Measurements from ENCODE around the gene OR7D2. TPM values are rescaled to one million over a fixed set of nuclear protein-coding genes. Genes with fewer than 3 reads are reported as not detected.

Gene OR7D2
- total RNA-seq = not detected
- long read RNA-seq = 0 reads

DNA sequence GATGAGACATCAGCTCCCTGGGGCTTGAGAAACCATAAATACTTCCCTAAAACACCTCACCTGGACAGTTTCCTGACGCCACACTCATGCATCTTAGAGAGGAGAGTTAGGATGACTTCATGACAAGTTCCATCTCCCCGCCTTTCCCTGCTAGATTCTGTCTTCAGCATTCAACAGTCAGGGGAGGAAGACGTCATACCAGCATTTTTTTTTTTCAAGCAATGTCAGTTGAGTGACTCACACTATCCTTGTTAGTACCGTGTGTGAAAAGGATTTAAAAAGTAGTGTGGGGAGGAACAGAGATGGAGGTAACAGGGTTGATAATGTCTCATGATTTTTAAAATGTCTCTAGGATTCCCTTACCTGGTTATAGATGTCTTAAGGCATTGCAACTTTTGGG, at the start of gene OR7D2:
OR7D2 (plus strand) TSS at position 79 of the 400 bp plus-strand sequence. CDS start 6,803 bp downstream, outside the sequence.
- intact Hi-C loops (cut with DNase I) = no loop called here
- no peak for DNase-seq (ENCODE audit: low spot score)

DNA sequence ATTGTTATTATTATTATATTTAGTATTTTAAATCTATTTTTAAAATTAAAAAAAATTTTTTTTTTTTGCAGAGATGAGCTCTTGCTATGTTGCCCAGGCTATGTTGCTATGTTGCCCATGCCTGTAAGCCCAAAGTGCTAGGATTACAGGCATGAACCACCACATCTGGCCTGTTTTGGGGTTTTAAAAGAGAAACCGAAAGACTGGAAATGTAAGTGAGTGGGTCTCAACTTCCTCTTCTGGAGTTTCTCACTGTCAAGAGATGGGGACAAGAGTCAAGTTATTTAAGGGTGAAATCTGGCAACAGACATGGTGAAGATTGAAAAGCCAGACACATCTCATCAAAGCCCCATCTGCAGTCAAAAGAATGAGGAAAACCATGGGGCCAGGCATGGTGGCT, 47.8 kb upstream of the OR7D2 start:
- intact Hi-C loops (cut with DNase I) = no loop called here
- no peak for DNase-seq (ENCODE audit: low spot score)

DNA sequence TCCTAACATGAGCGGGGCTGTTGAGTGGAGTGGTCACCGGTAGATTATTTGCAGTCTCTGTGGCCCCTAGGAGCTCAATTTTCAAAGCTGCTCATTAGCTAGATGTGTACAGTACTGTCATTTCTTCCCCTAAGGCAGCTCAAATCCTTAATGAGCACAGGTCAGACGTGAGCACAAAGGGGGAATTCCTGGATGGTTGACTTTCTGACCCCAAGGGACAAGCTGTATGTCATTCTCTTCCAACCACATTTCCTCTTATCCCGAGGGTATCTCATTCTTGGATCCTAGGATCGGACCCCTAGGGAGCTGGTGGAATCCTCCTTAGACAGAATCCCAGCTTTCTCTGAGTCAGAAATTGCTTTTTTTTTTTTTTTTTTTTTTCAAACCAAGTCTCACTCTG, 46.4 kb upstream of the OR7D2 start:
- intact Hi-C loops (cut with DNase I) = no loop called here
- no peak for DNase-seq (ENCODE audit: low spot score)

DNA sequence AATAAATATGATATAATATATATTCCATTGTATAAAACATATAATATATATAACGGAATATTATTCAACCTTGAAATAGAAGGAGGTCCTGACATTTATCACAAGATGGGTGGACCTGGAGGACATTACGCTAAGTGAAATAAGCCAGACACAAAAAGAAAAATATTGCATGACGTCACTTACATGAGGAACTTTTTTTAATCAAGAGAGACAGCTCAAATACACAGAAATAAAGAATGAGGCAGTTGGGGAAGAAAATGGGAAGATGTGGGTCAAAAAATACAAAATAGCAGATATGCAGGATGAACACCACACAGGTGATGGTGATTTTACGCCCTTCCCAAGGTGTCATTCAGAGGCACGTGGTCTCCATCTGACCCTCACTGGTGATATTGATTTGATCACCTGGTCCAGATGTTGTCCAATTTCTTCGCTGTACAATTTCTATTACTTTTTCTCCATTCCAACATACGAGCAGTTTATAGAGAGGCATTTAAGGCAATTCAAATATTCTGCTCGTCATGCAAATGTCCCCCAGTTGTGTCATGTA, 39.1 kb upstream of the OR7D2 start:
- no peak for DNase-seq (ENCODE audit: low spot score)
- intact Hi-C loops (cut with DNase I) = loop anchor here (5.0 to 10.0 kb wide), 3 partner anchors 175 to 817 kb away; partner anchors contain the start of genes NDUFA7 and RPS28

DNA sequence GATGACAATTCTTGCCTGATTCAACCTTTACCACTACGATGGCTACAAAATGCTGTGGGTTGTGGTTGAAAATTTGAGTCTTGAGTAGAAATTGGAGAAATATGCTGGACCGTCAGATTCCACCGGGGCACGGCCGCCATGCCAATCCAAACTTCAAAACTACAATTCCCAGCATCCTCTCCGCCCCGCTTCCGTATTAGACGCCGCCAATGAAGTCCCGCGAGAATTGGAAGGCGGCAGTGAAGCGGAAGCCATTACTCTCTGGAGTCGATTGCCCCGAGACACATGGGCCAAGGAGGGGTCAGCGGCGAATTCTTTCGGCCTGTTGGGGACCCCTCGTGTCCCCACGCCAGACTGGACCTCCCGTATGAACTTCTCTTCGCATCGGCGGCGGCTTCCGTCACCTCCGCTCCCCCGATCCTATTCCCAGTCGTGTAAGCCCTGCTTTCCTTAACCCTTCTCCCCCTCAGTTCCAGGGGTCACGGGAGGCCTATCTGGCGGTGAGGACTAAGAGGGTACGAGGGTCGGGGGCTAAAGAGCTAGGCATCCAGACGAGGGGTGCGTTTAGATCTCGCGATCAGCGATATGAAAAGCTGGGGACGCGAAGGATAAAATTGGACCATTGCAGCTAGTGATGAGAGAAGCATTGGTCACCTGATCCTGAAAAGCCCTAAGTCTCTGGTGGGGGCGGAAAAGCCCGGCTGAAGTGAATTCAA, 38.5 kb upstream of the OR7D2 start, which contains the start of gene ZNF317:
ZNF317 (plus strand) TSS at position 239 of the 716 bp plus-strand sequence. CDS start 15,620 bp downstream, outside the sequence.
- intact Hi-C loops (cut with DNase I) = loop anchor here (5.0 to 10.0 kb wide), 3 partner anchors 174 to 818 kb away; partner anchors contain the start of genes NDUFA7 and RPS28
- peak; percentile 96 for DNase-seq (ENCODE audit: low spot score)

DNA sequence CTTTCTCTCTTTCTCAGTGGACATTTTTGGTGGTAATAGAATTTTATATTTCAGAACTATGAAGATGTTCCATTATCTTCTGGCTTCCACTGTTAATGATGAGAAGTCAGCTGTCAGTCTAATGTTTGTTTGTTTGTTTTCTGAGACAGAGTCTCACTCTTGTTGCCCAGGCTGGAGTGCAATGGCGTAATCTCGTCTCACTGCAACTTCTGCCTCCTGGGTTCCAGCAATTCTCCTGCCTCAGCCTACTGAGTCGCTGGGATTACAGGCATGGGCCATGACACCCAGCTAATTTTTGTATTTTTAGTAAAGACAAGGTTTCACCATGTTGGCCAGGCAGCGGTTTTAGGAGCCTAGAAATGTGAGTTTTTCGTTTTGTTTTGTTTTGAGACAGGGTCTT, 33.9 kb upstream of the OR7D2 start:
- no peak for DNase-seq (ENCODE audit: low spot score)
- intact Hi-C loops (cut with DNase I) = loop anchor here (5.0 to 10.0 kb wide), 3 partner anchors 170 to 823 kb away; partner anchors contain the start of genes NDUFA7 and RPS28

DNA sequence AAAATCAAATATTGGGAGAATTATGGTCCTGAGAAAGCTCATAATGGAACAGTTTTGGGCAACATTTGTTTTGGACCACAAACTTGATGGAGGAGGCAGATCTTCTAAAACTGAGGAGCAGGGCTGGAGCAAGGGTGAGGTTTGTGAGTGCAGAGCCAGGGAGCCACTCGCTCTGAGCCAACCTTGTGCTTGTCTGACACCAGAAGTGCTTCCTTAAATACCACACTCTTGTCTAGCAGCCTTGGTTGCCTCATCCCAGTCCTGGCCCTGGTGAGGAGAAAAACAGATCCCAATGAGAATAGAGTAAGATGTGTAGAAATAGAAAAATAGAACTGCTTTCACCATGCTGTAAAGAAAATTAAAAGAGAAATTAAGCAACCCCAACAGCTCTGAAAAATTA, 31.9 kb upstream of the OR7D2 start:
- intact Hi-C loops (cut with DNase I) = loop anchor here (10.0 kb wide), 2 partner anchors 168 to 648 kb away; no protein-coding TSS in a partner anchor
- DNase-seq (ENCODE audit: low spot score) = no peak

DNA sequence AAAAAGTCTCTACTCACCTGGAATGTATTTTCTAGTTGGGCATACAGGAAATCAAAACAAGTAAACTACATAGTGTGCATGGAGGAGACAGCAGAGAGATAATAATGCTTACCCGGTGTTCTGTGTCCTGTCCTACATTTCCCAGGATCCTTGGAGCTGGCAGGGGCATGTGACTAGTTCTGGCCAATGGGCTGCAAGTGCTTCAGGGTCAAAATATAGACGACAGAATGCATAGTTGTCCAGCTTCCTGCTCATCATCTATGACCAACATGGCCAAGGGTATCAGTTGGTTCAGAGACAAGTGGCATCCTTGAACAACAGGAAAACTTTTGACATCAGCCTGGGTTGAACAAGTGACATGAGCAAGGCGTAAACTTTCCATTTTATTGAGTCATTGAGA, 30.1 kb upstream of the OR7D2 start:
- intact Hi-C loops (cut with DNase I) = loop anchor here (10.0 kb wide), 2 partner anchors 166 to 646 kb away; no protein-coding TSS in a partner anchor

DNA sequence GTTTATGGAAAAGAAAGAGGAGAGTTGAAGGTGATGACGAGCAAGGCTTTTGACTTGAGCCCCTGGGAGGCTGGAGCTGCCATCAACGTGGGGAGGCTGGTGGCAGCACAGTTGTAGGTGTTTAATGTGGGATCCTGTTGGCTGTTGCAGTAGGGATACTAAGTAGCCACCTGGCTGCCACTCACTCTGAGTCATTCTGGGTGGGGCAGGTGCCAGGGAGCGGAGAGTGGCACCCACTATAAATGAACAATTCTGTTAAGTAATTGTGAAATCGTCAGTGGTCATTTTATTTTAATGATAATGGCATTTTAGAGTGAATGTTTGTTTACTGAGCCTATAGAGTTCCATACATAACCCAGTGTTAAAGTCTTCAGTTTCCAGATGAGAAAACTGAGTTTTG, 28.8 kb upstream of the OR7D2 start:
- DNase-seq (ENCODE audit: low spot score) = no peak
- intact Hi-C loops (cut with DNase I) = loop anchor here (10.0 kb wide), 2 partner anchors 165 to 645 kb away; no protein-coding TSS in a partner anchor

More for the DNA sequence above, 30.1 kb upstream of the OR7D2 start:
- no peak for DNase-seq (ENCODE audit: low spot score)

DNA sequence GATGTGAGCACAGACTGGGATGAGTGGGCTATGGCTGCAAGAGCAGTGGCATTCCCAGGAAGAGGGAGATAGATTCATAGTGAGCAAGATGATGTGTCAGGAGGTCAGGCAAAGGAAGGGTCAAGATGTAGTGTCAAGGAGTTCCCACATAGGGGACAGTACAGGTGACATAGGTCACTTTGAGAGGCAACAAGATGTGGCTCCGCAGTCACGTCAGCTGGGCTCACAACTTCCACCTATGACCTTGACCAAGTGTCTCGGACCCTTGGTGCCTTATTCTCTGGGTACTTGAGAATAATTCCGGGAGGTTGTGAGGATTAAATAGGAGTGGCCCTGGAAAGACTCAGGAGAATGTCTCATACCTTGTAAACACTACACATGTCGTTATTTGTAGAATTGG, 28.1 kb upstream of the OR7D2 start:
- intact Hi-C loops (cut with DNase I) = no loop called here

DNA sequence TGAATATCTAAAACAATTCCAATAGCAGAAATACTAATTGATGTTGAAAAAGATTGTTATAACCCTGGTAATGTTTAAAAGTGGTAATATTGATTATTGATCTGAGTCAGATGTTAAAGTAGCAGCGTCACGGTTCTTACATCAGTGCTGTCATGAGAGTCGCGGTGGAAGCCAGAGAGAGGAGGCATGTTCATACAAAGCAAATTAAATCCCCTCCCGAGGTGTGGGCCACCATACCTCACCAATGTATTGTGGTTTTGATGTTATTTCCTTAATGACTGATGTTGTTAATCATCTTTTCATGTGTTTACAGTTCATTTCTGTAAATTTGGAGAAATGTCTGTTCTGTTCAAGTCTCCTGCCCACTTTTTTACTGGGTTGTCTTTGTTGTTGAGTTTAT, 27.4 kb upstream of the OR7D2 start:
- intact Hi-C loops (cut with DNase I) = no loop called here
- DNase-seq (ENCODE audit: low spot score) = no peak

More for the DNA sequence above, 28.1 kb upstream of the OR7D2 start:
- DNase-seq (ENCODE audit: low spot score) = no peak

DNA sequence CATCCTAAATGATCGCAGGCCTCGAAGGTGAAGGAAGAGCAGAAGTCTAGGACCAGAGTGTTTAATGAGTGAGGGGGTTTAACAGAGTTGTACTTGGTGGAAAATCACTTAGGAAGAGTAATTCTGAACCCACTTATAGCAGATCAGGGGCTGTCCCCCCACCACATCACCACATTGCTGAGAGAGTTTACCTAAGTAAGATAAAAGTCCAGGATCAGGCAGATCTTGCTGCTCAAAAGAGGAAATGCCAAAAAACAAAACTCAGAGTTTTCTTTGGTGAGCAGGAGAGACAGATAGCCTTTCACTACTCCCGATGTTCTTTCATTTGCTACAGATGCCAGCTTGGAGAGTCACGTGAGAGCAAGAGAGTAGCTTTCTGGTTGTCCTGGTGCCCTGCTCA, 23.2 kb upstream of the OR7D2 start:
- intact Hi-C loops (cut with DNase I) = no loop called here
- DNase-seq (ENCODE audit: low spot score) = no peak

DNA sequence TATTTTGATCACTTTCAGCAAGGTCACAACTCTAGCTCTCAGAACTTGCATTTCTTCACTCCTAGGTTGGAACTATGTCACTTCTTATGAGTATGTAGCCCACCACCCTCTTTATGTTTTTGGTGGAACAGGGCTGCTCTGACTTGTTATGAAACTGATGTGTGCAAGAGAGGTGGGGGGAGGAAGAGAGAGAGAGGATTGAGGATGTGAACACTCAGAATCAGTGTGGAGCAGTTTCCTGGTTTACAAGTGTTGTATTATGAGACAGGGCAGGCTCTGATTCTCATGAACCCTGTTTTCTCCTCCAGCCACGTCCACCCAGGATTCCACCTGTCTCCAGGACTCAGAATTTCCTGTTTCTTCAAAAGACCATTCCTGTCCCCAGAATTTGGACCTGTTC, 22.5 kb upstream of the OR7D2 start:
- no peak for DNase-seq (ENCODE audit: low spot score)
- intact Hi-C loops (cut with DNase I) = no loop called here

DNA sequence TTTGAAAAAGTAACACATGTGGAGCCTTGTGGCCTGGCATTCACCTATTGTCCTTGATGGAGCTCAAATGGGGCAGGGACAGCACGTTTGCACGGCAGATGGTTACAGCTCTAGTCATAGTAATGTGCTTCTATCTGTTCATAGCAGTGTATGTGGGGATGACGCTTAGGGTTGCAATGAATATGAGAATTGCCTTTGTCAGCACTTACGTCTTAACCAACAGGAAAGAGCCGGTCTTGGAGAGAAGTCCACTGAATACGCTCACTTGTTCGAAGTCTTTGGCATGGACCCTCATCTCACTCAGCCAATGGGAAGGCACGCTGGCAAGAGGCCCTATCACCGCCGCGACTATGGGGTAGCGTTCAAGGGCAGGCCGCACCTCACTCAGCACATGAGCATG, 18.9 kb upstream of the OR7D2 start:
- intact Hi-C loops (cut with DNase I) = no loop called here
- no peak for DNase-seq (ENCODE audit: low spot score)

DNA sequence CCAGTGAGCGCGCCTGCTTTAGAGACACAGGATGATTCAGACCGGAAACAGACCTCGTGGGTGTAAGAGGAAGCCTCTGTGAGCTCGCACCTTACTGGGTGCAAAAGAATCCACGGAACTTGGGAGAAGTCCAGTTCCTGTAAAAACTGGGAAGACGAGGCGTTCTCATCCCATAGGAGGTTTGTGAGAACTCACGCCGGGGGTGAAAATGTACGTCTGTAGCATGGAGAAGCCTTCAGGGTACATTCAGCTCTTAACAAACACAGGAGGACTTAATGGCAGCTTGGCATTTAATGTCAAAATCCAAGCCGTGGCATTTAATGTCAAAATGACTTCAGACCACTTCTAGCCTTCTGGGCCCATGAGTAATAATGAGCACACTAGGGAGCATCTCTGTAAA, 17.4 kb upstream of the OR7D2 start:
- intact Hi-C loops (cut with DNase I) = no loop called here

DNA sequence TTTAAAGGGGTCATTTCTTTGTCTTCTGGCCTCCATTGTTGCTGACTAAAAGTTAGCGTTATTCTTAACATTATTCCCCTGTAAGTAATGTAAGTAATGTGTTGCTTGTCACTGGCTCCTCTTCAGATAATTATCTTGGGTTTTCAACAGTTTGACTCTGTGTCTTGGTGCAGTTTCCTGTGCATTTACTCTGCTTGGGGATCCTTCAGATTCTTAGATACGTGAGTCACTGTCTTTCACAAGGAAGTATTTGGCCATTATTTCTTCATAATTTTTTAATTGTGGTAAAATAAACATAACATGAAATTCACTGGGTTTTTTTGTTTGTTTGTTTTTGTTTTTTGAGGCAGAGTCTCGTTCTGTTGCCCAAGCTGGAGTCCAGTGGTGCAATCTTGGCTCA, 13.5 kb upstream of the OR7D2 start:
- DNase-seq (ENCODE audit: low spot score) = no peak
- intact Hi-C loops (cut with DNase I) = no loop called here

More for the DNA sequence above, 17.4 kb upstream of the OR7D2 start:
- DNase-seq (ENCODE audit: low spot score) = no peak

DNA sequence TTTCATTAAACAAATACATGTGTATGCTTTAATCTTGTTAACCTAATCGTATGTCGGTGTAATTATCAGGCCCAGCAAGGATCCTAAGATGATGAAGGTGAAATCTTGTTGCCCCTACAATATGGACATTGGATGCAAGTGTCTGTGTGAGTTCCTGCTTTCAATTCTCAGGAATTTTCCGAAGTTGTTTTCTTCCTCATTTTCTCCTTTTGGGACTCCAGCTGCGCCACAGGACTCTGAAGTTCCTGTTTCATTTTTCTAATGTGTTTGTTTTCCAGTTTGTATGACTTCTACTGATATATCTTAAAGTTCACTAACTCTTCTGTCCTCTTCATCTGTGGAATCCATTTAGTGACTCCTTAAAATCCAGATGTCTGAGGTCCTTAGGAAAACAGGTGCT, 11.9 kb upstream of the OR7D2 start:
- no peak for DNase-seq (ENCODE audit: low spot score)
- intact Hi-C loops (cut with DNase I) = no loop called here

DNA sequence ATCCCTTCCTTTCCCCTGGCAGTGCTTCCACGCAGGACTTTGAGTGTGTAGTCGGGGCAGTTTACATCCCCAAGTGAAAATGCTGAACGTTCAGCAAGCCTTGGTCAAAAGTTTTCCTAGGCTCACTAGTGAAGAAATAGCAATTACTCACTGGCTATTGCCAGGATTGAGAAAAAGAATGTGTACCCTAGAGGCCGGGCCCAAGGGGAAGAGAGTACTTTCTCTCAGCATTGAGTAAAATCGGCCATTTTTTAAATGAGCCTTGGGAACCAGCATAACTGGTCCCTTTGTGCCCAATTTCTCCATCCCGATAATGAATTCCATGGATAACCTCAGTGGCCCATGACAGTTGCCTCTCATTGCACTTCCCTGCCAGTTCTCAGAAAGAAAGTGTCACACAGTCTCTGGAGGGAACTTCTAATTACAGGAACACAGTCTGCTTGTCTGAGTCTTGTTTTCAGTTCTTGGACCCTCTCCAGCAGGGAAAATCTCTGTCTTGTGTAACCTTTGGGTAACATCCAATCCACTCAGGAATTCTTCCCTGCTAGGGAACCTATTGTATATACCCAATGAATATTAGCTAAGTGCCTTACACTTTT, 7.3 kb upstream of the OR7D2 start:
- DNase-seq (ENCODE audit: low spot score) = no peak
- intact Hi-C loops (cut with DNase I) = no loop called here

DNA sequence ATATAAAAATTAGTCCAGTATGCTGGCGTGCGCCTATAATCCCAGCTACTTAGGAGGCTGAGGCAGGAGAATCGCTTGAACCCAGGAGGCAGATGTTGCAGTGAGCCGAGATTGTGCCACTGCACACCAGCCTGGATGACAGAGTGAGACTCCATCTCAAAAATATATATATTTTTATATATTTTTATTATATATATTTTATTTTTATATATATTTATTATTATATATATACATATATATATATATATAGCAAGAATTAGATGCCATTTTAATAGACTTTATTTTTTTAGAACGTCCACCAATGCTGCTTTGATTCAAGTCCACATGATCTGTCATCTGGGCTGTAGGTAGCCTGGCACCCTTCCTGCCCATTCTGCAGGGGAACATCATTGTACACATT, 3.5 kb upstream of the OR7D2 start:
- no peak for DNase-seq (ENCODE audit: low spot score)
- intact Hi-C loops (cut with DNase I) = no loop called here

DNA sequence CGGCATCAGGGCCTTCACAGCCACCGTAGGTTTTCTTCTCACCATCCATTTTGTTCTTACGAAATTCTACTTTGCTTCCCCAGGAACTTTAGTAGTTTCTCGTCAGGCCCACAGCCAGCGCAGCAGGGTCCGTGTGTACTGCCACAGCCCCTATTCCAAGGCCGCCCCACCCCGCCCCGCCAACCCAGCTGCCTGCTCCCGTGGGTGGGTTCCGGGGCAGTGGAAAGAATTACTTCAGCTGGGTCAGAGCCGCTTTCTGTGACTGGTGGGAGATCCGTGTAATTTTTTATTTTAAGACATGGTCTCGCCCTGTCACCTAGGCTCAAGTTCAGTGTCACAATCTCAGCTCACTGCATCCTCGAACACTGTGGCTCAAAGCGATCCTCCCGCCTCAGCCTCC, 4.2 kb downstream of the OR7D2 start:
- no peak for DNase-seq (ENCODE audit: low spot score)
- intact Hi-C loops (cut with DNase I) = no loop called here

DNA sequence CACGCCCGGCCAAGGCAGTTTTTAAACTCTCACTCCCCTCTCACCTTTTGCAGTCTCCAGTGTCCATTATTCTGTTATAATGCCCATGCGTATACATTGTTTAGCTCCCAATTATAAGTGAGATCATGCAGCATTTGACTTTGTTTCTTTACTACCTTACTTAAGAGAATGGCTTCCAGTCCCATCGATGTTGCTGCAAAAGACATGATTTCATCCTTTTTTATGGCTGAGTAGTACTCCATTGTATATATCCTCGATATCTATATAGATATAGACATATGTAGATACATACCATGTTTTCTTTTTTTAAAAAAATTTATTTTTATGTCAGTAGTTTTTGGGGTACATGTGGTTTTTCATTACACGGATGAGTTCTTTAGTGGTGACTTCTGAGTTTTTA, 8.4 kb downstream of the OR7D2 start:
- intact Hi-C loops (cut with DNase I) = no loop called here
- DNase-seq (ENCODE audit: low spot score) = no peak
